Smooth muscle cell (in vitro differentiated cells): ENCODE measurements around the gene CPLANE2. TPM values are rescaled to one million over a fixed set of nuclear protein-coding genes. Genes with fewer than 3 reads are reported as not detected.

Experiments
- DNase-seq: peaks from one replicate; lab custom pipeline; 2025; ENCODE audit not compliant: unreplicated experiment; lab: John Stamatoyannopoulos, UW
- H2AFZ ChIP-seq: fragments of 200-600 bp; sonication (generic); 2 replicates; pipeline ENCODE4 v1.6.0; 2016; ENCODE audit warnings: antibody characterized with exemption, low read depth, mild to moderate bottlenecking
- H3F3A ChIP-seq: fragments of 200-600 bp; sonication (generic); 2 replicates; pipeline ENCODE4 v1.6.0; 2017; ENCODE audit warnings: antibody characterized with exemption, low read depth
- H3K27ac ChIP-seq: fragments of 200-600 bp; sonication (generic); 2 replicates; pipeline ENCODE4 v1.5.1; 2016; ENCODE audit warnings: low read depth, mild to moderate bottlenecking
- H3K27me3 ChIP-seq: fragments of 200-600 bp; sonication (generic); 2 replicates; pipeline ENCODE4 v1.6.1; 2016; ENCODE audit warnings: low read depth, mild to moderate bottlenecking
- H3K36me3 ChIP-seq: fragments of 200-600 bp; sonication (generic); 2 replicates; pipeline ENCODE4 v1.5.1; 2016; ENCODE audit warnings: low read depth
- H3K4me1 ChIP-seq: fragments of 200-600 bp; sonication (generic); 2 replicates; pipeline ENCODE4 v1.5.1; 2016; ENCODE audit warnings: low read depth
- H3K4me2 ChIP-seq: fragments of 200-600 bp; sonication (generic); 2 replicates; pipeline ENCODE4 v1.6.0; 2016; ENCODE audit warnings: mild to moderate bottlenecking
- H3K4me3 ChIP-seq: fragments of 200-600 bp; sonication (generic); 2 replicates; pipeline ENCODE4 v1.5.1; 2016; ENCODE audit warnings: mild to moderate bottlenecking
- H3K79me2 ChIP-seq: fragments of 200-600 bp; sonication (generic); 2 replicates; pipeline ENCODE4 v1.6.0; 2016; ENCODE audit warnings: low read depth, mild to moderate bottlenecking
- H3K9ac ChIP-seq: fragments of 200-600 bp; sonication (generic); 2 replicates; pipeline ENCODE4 v1.6.0; 2016; ENCODE audit warnings: low read depth
- H3K9me3 ChIP-seq: fragments of 200-600 bp; sonication (generic); replicated peaks from 2 replicates; pipeline ENCODE4 v1.5.1; 2016; ENCODE audit warnings: low read depth
- H4K20me1 ChIP-seq: fragments of 200-600 bp; sonication (generic); 2 replicates; pipeline ENCODE4 v1.6.0; 2016; ENCODE audit warnings: low read depth
- CTCF ChIP-seq: fragments of 200-600 bp; sonication (generic); IDR thresholded peaks from 2 replicates; pipeline ENCODE4 v1.5.1; 2017; ENCODE audit warnings: borderline replicate concordance, mild to moderate bottlenecking, antibody characterized with exemption; ENCODE audit not compliant: insufficient read depth, poor library complexity, severe bottlenecking
- WGBS: methylation state at CpG from one replicate; pipeline ENCODE4 v1.1.7; 2016; ENCODE audit warnings: low lambda C conversion rate; 5-methylcytosine and 5-hydroxymethylcytosine counted together
- polyA plus RNA-seq: library from polyadenylated mRNA; unstranded; fragments of >200 nt; fragmentation: Nextera tagmentation; extraction: Ambion mirVana; gene quantifications from 2 replicates; pipeline ENCODE4 v1.2.1, GENCODE V29; 2016
- total RNA-seq: library from RNA; depleted of rRNA; stranded (reverse); fragments of >200 nt; gene quantifications from 2 replicates; pipeline ENCODE4 v1.2.3, GENCODE V29; 2014

The CPLANE2 gene
- total and polyA plus RNA-seq, 2 experiments from 2014 or later, result 2.2 to 2.5 TPM

- no peaks in the 10 kb centered on the region for H3F3A ChIP-seq
- no peak for DNase-seq
- no peak overlapping the region for H3K9ac ChIP-seq
- H3K9me3 ChIP-seq, result no peaks in the 10 kb centered on the region
- TF ChIP-seq CTCF, result no peak
- H4K20me1 ChIP-seq, result no peaks in the 10 kb centered on the region
- H3K27me3 ChIP-seq, result no peaks in the 10 kb centered on the region
- no peaks in the 10 kb centered on the region for H3K79me2 ChIP-seq
- H3K36me3 ChIP-seq, result no peaks in the 10 kb centered on the region
- H3K4me1 ChIP-seq, result peaks cover 5% of the 10 kb centered on the region
- H3K4me2 ChIP-seq, result no peak overlapping the region
- WGBS, result 93% methylated on average over 24 of the region's 24 CpGs
- H3K4me3 ChIP-seq, result no peak overlapping the region
- no peak overlapping the region for H3K27ac ChIP-seq
- H2AFZ ChIP-seq, result no peak overlapping the region
Observed at GRCh38 chr1:16202281-16203210, 34.4 kb downstream of the CPLANE2 start.

GRCh38 chr1:16199700-16200099 is 37.3 kb downstream of the CPLANE2 start:
- Histone ChIP-seq H2AFZ (no peak overlapping the region), H3K79me2 (no peaks in the 10 kb centered on the region), H3K27me3 (no peaks in the 10 kb centered on the region), H3K36me3 (no peaks in the 10 kb centered on the region), H3F3A (no peaks in the 10 kb centered on the region), H3K27ac (no peak overlapping the region), H3K9ac (no peak overlapping the region), H3K4me1 (no peaks in the 10 kb centered on the region), H3K9me3 (no peaks in the 10 kb centered on the region), H3K4me3 (no peak overlapping the region), H4K20me1 (no peaks in the 10 kb centered on the region), H3K4me2 (no peak overlapping the region)
- no peak for DNase-seq
- 77% methylated on average over 3 of the region's 4 CpGs for WGBS
- TF ChIP-seq CTCF, result no peak

DNA sequence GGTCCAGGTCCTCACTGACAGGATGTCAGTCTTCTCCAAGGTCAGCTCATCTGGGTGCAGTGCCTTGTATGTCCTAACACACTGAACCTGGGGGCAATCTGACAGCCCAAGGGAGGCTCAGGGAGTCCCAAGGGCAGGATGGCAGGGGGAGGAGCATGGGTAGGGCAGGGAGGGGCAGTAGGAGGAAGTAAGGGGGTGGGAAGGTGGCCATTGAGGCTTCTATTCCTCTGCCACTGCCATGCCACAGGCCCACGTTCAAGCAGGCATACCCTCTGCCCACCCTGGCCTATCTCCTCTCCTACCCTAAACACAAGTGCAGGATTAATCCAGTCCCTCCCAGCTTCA is 37.9 kb downstream of the CPLANE2 start:
- no peaks in the 10 kb centered on the region for H3K79me2 ChIP-seq
- no peak overlapping the region for H3K4me3 ChIP-seq
- no peak overlapping the region for H3K9ac ChIP-seq
- H2AFZ ChIP-seq, result no peak overlapping the region
- no peaks in the 10 kb centered on the region for H3K36me3 ChIP-seq
- H3F3A ChIP-seq, result no peaks in the 10 kb centered on the region
- no peaks in the 10 kb centered on the region for H3K27me3 ChIP-seq
- no peaks in the 10 kb centered on the region for H3K4me1 ChIP-seq
- no peaks in the 10 kb centered on the region for H4K20me1 ChIP-seq
- DNase-seq, result no peak
- no peak for TF ChIP-seq CTCF
- H3K4me2 ChIP-seq, result no peak overlapping the region
- H3K27ac ChIP-seq, result no peak overlapping the region
- WGBS, result no CpG with 5 or more reads among the region's 1 CpG
- H3K9me3 ChIP-seq, result no peaks in the 10 kb centered on the region
